HG02798 (cell line): ENCODE measurements around the gene LIMK1.

Experiments used
- ATAC-seq: cut with Tn5 transposase; IDR thresholded peaks from one replicate; pipeline ENCODE4 v1.9.1; 2021; ENCODE audit warnings: mild to moderate bottlenecking; ENCODE audit not compliant: unreplicated experiment, poor library complexity

Gene LIMK1

DNA sequence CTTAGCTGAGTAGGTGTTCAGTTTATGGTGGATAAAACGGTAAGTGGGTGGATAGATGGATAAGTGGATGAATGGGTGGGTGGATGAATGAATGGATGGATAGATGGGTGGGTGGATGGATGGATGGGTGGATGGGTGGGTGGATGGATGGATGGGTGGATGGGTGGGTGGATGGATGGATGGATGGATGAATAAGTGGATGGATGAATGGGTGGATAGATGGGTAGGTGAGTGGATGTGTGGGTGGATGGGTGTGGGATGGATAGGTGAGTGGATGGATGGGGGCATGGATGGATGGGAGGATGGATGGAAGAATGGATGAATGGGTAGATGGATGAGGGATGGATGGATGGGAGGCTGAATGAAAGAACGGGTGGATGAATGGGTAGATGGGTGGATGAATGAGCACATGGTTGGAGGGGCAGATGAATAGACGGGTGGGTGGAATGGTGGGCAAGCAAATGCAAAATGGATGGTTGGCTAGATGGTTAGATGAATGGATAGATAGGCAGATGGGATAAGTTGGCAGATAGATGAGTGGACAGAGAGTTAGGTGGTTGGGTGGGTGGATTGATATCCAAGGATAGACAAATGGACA, 29.9 kb upstream of the LIMK1 start:
- ATAC-seq, result no peak

DNA sequence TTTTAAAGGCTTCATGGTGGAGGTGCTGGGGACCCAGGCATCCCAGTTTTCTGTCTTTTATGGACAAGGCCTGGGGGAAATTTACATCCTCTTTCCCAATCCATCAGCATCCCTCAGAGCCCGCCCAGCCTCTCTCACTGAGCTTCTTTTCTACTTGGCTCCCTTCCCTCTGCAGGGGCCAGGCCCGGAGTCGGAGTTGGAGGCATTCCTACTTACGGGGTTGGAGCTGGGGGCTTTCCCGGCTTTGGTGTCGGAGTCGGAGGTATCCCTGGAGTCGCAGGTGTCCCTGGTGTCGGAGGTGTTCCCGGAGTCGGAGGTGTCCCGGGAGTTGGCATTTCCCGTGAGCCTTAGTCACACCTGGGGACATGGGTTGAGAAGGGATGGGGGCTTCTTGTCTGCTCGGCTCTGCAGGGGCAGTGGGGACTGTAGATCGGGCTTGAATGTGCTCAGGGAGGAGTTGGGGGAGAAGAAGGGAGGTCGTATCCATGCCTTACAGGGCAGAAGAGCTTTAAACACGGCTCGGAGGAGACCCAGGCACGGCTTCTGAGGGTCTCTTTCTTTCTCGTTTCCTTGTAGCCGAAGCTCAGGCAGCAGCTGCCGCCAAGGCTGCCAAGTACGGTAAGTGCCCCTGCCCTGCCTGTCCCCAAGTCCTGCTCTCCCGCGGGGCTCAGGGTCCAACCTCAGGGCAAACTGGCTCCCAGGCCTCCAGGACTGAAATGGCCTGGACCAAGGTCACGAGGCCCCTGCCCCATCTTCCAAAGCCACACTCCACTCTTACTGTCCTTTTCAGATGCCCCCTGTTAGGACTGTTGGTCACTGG, 27.3 kb upstream of the LIMK1 start:
- ATAC-seq, result no peak

DNA sequence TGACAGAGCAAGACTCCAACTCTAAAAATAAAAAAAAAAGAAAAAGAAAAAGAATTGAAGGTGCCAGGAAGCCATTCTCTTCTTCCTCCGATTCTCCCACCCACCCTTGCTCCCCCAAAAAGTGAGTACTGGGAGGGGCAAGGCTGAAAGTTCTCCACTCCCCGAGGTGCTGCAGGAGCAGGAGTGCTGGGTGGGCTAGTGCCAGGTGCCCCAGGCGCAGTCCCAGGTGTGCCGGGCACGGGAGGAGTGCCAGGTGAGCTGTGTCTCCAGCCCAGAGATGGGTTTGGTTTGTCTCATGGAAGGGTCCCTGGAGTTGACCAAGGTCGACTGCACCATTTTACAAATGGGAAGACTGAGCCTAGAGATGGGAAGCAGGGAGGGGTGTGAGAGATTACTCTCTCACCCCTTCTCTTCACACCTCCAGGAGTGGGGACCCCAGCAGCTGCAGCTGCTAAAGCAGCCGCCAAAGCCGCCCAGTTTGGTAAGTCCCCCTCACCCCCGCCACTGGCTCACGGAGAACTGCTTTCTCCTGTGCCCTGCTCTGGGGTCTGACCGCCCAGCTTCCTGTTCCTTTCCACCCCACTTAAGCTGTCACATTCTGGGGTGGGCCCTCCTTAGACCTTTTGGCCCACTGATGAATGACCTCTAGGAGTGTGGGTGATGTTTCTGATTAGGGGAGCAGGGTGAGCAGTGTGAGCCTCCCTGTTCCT, 26.2 kb upstream of the LIMK1 start:
- ATAC-seq, result no peak

DNA sequence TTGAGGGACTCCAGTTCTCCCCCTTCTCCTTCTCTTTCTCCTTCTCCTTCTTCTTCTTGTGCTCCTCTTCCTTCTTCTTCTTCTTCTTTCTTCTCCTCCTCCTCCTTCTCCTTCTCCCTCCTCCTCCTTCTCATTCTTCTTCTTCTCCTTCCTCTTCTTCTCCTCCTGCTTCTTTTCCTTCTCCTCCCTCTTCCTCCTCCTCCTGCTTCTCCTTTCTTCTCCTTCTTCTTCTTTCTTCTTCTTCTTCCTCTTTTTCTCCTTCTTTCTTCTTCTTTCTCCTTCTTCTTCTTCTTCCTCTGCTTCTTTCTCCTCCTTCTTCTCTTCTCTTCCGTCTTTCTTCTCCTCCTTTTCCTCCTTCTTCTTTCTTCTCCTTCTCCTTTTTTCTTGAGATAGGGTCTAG, 25.6 kb upstream of the LIMK1 start:
- ATAC-seq, result no peak

DNA sequence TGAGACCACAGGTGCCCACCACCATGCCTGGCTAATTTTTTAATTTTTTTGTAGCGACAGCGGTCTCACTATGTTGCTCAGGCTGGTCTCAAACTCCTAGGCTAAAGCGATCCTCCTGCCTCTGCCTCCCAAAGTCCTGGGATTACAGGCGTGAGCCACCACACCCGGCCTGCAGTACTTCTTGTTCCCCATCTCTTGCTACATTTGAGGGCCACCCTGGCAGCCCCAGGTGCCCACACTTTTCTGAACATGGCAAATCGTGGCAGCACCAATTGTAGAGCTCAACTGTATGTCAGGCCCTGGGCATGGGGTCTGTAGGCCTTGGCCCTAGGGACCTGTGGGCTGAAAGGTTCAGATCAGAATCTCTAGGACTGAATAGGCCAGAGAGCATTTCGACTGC, 25.1 kb upstream of the LIMK1 start:
- no peak for ATAC-seq

DNA sequence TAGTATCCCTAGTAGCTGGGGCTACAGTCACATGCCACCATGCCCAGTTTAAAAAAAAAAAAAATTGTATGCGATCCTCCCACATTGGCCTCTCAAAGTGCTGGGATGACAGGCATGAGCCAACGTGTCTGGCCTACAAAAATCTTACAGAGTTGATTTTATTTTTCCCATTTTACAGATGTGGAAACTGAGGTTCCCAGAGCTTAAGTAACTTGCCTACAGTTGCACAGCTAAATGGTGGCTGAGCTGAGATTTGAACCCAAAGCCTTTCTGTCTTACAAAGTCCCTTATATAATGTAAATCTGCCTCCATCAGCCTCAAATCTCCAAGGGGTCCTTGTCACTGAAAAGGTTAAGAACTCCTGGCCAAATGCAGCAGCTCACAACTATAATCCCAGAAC, 24.6 kb upstream of the LIMK1 start:
- ATAC-seq, result no peak

DNA sequence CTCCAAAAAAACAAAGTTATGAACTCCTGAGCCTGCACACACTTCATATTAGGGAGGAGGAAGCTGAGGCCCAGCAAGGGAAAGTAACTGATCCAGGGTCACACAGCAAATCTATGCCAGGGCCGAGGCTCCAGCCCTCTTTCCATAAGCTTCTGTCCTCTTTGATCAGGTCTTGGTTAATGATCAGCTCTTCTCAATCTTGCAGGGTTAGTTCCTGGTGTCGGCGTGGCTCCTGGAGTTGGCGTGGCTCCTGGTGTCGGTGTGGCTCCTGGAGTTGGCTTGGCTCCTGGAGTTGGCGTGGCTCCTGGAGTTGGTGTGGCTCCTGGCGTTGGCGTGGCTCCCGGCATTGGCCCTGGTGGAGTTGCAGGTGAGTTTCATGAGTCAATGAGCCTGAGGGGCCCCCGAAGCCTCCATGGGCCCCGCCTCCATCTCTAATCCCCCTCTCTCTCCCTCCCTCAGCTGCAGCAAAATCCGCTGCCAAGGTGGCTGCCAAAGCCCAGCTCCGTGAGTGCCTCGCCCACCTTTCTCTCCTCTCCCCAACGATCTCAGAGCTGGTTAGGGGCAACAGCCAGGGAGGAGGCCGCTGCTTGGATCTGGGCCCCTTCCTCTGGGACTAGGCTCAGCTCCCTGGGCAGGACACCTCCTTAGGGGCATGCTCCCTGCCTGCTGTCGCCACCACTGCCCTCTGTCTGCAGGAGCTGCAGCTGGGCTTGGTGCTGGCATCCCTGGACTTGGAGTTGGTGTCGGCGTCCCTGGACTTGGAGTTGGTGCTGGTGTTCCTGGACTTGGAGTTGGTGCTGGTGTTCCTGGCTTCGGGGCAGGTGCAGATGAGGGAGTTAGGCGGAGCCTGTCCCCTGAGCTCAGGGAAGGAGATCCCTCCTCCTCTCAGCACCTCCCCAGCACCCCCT, 23.7 kb upstream of the LIMK1 start:
- no peak for ATAC-seq

DNA sequence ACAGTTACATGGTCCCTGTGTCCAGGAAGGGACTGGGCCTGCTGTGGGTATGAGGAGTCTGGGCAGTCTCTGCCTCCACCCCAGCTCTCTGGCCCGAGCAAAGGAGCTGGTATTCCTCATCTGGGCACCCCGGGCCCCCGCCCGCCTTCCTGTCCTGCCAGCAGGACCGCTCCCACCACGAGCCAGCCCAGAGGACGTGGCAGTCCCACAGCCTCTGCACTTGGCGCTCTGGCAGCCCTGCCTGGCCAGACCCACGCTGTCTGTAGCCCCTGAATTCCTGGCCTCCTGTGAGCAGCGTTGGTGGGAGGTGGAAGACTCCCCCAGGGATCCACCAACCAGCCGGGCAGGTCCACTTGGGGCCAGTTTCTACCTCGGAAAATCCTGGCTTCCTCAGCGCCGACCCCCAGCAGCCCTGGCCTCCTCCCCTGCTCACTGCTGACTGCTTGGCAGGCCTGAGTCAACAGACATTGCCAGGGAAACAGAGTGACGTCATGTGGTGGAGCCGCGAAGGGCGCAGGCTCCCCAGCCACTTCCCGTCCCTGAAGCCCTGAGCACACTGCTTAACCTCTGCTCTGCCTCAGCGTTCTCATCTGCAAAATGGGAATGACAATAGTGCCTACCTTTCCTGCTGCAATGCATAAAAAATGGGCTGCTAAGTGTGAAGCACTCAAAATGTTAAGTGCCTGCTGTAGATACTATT, 21.6 kb upstream of the LIMK1 start:
- ATAC-seq, result no peak

DNA sequence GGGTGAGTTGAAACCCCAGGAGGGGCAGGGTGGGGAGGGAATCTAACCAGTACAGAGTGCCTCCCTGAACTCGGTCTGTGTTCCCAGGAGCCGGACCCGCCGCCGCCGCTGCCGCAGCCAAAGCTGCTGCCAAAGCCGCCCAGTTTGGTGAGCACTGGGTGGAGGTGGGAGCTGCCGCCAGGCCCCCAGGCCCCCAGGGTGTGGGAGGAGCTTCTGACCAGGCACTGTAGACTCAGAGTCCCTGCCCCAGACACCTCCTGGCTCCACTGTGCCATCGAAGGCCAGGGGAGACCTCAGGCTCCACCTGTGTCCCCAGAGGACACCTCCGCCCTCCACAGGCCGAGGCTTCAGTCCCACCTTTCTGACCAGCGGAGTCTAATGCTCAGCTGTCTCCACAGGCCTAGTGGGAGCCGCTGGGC, 20.4 kb upstream of the LIMK1 start:
- ATAC-seq, result no peak

DNA sequence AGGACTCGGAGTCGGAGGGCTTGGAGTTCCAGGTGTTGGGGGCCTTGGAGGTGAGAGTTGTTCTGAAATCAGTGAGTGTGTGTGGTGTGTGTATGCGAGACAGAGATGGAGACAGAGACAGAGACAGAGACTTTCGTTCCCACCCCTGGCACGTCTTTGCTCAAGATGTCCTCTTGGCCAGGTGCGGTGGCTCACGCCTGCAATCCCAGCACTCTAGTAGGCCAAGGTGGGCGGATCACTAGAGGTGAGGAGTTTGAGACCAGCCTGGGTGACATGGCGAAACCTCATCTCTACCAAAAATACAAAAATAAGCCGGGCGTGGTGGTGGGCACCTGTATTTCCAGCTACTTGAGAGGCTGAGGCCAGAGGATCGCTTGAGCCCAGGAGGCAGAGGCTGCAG, 20.0 kb upstream of the LIMK1 start:
- no peak for ATAC-seq

DNA sequence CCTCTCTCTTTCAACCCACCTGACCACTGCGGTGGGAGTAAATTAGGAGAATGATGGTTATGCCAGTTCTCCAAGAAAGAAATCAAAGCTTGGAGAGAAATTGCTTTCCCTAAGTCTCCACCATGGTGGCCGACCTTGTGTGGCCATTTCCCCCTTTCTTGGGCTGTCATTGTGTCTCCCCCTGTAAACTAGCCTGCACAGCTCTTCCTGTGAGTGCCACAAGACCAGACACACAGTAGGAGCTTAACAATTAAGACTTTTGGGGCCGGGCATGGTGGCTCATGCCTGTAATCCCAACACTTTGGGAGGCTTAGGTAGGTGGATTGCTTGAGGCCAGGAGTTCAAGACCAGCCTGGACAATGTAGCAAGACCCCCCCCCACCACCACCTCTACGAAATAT, 18.9 kb upstream of the LIMK1 start:
- ATAC-seq, result no peak

DNA sequence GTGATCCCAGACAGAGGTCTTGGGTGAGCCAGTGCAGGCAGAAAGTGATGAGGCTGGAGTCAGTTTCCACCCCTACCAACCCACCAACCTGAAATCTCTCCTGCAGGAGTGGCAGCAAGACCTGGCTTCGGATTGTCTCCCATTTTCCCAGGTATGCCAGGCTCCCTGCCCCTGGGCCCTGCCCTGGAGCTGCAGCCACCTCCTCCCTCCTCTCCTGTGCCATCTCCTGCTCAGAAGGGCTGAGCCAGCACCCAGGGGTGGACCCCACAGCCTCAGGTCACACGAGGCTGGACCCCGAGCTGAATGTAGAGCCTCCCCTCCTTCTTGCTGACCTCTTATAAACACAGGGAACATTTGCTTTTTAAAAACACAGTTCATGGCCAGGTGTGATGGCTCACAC, 17.0 kb upstream of the LIMK1 start:
- no peak for ATAC-seq

DNA sequence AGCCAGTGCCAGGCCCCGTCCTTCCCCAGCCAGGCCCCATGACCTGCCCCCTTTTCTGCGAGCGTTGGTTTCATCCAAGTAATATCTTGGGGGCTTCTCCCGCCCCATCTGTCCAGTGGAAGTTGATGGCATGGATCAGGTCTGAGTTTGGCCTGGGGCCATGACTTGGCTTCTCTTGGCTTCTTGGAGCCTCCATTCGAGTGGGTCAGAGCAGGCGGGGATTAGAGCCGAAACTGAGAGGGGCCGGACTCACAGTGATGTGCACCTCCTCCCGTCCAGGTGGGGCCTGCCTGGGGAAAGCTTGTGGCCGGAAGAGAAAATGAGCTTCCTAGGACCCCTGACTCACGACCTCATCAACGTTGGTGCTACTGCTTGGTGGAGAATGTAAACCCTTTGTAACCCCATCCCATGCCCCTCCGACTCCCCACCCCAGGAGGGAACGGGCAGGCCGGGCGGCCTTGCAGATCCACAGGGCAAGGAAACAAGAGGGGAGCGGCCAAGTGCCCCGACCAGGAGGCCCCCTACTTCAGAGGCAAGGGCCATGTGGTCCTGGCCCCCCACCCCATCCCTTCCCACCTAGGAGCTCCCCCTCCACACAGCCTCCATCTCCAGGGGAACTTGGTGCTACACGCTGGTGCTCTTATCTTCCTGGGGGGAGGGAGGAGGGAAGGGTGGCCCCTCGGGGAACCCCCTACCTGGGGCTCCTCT, 15.1 kb upstream of the LIMK1 start:
- no peak for ATAC-seq

DNA sequence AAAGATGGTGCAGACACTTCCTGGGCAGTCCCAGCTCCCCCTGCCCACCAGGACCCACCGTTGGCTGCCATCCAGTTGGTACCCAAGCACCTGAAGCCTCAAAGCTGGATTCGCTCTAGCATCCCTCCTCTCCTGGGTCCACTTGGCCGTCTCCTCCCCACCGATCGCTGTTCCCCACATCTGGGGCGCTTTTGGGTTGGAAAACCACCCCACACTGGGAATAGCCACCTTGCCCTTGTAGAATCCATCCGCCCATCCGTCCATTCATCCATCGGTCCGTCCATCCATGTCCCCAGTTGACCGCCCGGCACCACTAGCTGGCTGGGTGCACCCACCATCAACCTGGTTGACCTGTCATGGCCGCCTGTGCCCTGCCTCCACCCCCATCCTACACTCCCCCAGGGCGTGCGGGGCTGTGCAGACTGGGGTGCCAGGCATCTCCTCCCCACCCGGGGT, 14.5 kb upstream of the LIMK1 start:
- ATAC-seq, result no peak

DNA sequence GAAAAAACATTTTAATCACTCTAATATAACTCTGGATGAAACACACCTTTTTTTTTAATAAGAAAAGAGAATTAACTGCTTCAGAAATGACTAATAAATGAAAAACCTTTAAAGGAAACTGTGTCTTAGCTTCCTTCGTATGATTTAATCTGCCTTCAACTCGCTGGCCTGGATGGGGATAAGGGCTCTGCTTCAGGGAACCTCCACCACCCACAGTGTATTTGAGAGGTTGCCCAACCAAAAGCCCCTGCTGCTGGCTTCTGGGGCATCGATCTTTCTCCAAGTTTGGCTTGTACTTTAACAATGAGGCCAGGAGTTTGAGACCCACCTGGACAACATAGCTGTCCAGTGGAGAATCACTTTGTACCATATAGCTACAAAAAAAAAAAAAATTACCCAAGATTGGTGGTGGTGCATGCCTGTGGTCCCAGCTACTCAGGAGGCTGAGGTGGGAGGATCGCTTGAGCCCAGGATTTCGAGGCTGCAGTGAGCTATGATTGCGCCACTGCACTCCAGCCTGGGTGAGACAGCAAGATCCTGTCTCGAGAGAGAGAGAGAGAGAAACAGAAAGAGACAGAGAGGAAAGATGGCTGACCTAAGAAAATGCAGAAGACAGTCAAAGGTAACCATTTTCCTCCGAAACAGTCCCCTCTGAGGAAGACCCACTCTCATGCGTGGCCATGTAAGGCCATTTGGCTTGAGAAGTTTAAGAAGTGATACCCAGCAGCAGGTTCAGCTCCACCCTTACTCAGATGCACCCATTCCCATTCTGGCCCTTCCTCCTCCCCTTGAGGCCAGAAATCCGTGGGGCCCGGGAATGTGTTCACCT, 13.6 kb upstream of the LIMK1 start:
- ATAC-seq, result no peak

DNA sequence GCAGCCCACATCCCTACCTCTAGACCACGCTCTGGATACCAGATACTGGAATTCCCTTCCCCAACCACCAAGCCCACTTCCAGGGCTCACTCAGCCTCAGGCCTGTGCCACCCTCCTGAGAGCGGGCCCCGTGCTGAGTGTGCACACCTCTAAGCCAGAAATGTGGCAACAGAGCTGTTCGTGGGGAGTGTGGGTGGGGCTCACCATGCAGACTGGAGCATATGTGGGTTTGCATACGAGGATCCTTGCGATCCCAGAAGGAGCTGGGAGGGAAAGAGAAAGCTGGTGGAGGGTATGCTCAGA, 13.0 kb upstream of the LIMK1 start:
- ATAC-seq, result no peak

DNA sequence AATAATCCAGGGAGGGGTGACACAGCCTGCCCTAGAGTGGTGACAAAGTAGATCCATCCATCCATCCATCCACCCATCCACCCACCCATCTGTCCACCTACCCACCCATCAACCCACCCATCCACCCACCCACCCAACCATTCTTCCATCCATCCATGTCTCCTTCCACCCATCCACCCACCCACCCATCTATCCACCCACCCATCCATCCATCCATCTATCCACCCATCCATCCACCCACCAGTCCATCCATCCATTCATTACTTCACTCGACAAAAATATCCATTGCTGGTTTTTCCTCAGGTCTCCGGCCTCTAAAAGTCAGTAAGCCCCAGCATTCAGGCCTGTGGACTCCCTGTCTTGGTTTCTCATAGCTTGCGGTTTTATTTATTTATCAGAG, 12.5 kb upstream of the LIMK1 start:
- no peak for ATAC-seq

DNA sequence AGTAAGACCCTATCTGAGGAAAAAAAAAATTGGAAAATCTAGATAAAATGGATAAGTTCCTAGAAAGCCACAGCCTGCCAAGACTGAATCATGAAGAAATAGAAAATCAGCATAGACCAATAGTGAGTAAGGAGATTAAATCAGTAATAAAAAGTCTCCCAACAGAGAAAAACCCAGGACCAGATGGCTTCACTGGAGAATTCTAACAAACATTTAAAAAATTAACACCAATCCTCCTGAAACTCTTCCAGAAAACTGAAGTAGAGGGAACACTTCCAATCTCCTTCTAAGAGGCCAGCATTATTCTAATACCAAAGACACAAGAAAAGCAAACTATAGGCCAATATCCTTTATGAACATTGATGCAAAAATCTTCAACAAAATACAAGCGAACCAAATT, 8.8 kb upstream of the LIMK1 start:
- ATAC-seq, result no peak

DNA sequence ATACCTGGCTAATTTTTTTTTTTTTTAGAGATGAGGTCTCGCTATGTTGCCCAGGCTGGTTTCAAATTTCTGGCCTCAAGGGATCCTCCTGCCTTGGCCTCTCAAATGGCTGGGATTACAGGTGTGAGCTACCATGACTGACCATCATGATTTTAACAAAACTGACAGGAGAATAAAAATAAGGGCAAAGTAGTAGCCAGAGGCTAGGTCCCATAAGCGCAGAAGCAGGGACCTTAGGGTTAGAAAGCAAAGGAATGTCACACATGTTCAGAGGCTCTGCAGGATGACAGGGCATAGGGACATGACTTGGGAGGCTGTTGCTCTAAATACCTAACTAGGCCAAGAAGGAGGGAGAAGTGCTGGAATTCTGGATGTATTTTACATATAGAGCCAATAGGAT, 5.1 kb upstream of the LIMK1 start:
- no peak for ATAC-seq
